T1000 (cell line): ENCODE measurements around the gene DENND10.
"Not testable (repeated sequence)": the region's sequence is repeated elsewhere in the genome, so short reads cannot be mapped to it uniquely, and the experiment has no call there.

Source experiments
- DNase-seq: peaks from one replicate; lab custom pipeline; 2025; ENCODE audit warnings: mixed read lengths; lab: John Stamatoyannopoulos, UW

The DENND10 gene

DNA sequence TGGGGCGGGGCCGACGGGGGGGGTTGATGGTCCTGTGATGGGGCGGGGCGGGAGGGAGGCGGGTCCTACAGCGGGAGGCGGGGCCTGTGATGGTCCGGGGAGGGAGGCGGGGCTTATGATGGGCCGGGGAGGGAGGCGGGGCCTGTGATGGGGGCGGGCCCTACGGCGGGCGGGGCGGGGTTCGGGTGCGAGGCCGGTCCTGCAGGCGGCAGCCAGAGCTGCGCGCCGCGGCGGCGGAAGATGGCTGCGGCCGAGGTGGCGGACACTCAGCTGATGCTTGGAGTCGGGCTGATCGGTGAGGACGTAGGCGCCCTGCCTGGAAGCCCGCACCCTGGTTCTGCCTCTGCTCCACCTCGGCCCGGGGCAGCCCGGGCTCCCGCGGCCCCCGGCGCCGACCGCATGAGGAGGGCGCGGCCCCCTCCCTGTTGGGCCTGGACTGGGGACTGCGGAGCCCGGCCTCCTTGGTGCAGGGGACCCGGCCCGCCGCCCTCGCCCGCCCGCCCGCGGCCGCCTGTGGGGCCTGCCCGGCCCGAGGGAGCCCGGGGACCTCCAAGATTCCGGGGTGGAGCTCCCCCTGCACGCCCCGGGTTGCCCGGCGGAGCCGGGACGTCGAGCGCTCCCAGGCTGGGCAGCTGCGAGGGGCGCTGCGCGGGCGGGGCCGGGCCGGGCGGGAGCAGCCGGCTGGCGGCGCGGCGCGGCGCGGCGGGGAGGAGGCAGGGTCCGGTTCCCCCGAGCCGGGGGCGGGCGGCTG, at the start of gene DENND10:
Gene DENND10, plus strand, starts transcription at position 211 of the 751 bp plus-strand sequence. Its CDS starts 30 bp downstream, at position 241.
- peak; percentile 80 for DNase-seq

- DNase-seq, result no peak
Measured at GRCh38 chr10:119055472-119055871, 48.4 kb upstream of the DENND10 start.

- no peak for DNase-seq
Measured at GRCh38 chr10:119058010-119058409, 45.9 kb upstream of the DENND10 start.

DNA sequence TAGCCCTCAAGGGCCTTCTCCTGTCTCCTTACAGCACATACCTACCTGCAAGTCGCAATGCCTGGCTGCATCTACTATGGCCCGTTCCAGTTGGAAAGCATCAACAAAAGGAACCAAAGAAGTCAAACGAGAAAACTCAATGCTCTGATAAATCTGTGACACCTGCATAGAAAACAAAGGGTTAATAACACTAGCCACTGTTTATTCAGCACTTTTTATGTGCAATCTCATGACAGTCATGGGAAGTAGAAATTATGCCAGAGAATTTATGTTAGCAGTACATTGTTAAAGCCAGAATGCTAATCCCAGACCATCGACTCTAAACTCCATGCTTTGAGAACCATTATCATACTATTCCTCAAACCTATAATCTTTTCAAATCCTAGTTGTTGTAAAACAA, 44.4 kb upstream of the DENND10 start:
- DNase-seq, result no peak

GRCh38 chr10:119060107-119060506, 43.8 kb upstream of the DENND10 start:
- no peak for DNase-seq

- DNase-seq, result no peak
Measured at GRCh38 chr10:119061352-119061751, 42.6 kb upstream of the DENND10 start.

DNA sequence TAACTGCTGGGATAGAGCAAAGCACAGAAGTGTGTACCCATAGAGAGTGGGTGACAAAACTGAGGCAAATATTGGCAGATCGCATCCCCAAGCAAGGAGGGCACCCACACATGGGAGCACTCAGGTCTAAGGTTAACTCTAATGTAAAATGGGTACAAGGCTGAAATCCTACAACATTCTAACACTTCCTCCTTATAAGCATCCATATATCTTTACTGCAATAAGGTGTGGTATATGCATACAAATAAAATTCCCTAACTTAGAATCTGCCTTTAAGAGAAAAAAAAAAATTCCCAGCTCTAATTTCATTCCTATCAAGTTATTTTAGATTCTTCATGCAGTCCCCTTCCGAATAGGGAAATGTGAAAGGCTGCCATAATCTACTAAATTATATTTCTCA, 42.0 kb upstream of the DENND10 start:
- no peak for DNase-seq

DNA sequence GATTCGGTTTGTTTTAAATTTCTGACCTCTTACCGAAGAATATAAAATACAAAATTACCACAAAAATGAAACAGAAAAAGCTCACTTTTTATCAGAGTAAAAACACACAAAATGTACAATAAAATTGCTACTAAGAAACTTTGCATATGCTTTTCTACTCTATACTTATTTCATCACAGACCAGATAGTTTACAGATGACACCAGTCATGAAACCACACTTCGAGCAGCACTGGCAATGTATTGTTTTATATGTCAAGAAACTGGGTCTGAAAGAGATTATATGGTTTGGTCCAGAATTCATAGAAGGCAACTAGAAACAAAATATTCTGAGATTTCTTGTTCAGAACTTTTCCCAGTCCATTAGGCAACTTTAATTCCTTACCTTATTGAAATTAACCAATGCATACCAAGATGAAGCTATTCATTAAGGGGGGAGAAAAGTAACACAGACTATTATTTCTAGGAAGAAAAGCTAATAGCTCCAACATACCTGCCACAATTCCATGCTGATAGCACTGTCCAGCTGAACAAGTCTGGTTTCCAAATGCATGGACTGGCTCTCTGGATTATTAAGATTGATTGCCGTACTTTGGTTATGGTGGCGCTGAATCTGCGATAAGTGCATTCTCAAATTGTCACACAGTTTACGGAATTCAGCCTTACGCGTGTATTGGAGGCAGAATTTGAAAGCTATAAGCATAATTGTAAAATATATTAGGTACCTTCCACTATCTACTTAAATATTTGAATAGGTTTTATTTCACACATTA, 33.3 kb upstream of the DENND10 start:
- DNase-seq, result no peak

DNA sequence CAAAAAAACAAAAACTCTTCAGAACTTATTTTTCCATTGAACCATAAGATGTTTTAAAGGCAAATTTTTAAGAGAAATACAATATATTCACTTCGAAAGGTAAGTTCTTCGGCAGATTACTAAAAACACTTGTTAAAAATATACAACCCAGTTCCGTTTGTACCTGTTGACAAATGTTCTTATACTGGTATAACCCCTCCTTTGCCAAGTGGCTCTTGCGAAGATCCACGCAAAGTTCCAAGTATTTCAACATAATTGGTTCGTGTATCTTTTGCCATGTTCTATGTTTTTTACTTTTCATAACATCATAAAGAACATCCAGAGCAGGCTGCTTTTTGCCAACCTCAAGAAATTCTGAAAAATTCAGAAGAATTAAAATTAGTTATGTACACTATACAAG, 30.3 kb upstream of the DENND10 start:
- no peak for DNase-seq

- DNase-seq, result no peak
Measured at GRCh38 chr10:119078422-119079179, 25.3 kb upstream of the DENND10 start.

DNA sequence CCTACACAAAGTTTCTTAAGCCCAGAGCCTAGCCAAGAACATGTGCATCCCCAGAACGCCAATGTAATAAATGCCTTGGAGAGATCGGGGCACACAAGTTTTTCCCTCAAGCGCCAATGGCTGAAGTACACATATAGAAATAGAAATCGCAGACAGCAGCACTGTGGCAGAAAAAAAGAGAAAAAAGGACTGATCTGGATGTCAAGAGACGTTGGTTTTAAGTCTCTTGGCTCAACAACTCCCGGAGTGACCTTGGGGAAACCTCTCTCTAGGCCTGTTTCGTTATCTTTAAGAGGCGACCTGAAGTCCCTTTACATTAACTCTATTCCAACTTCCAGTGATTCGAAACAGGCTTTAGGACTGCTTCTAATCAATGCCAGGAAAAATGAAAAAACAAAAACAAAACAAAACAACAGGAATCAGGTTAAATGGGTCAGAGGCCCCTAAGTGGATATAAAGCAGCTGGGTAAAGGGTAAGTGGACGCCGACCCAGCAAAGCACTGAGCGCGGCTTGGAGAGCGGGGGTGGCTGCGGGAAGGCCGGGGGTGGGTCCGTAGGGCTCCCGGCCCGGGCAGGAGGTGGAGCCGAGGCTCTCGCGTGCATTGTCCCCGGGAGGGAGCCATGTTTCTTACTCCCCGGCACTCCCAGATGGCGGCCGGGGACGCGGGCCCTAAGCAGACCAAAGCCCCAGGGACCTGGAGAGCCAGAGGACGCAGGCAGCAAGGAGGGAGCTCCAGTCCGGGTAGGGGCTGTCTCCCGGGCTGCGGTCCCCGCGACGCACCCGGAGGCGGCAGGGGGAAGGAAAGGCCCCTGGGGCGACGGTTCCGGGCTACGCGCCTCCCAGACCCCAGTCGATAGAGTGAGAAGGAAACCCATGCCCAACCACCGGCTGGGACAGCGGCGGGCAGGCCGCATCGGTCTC, 24.1 kb upstream of the DENND10 start:
- peak; percentile 45 for DNase-seq

- peak; percentile 91 for DNase-seq
Measured at GRCh38 chr10:119080521-119081259, 23.2 kb upstream of the DENND10 start, which contains the start of gene EIF3A. EIF3A (minus strand) TSS chr10:119080817; CDS start chr10:119080676, 141 bp downstream.

DNA sequence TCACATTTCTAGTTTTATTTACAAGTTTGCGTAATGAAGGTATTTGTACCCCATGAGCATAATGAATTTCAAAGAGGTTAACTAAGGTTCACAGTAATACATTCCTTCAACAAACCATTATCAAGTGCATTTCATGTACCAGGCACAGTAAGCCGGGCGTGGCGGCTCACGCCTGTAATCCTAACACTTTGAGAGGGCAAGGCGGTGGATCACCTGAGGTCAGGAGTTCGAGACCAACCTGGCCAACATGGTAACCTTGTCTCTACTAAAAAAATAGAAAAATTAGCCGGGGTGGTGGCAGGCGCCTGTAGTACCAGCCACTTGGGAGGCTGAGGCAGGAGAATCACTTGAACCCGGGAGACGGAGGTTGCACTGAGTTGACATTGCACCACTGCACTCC, 19.0 kb upstream of the DENND10 start:
- DNase-seq, result no peak

GRCh38 chr10:119087271-119087882, 16.5 kb upstream of the DENND10 start:
- DNase-seq, result no peak

- DNase-seq, result no peak
Measured at GRCh38 chr10:119090026-119090795, 13.7 kb upstream of the DENND10 start.

GRCh38 chr10:119090968-119091367, 12.9 kb upstream of the DENND10 start:
- peak; percentile 47 for DNase-seq

DNA sequence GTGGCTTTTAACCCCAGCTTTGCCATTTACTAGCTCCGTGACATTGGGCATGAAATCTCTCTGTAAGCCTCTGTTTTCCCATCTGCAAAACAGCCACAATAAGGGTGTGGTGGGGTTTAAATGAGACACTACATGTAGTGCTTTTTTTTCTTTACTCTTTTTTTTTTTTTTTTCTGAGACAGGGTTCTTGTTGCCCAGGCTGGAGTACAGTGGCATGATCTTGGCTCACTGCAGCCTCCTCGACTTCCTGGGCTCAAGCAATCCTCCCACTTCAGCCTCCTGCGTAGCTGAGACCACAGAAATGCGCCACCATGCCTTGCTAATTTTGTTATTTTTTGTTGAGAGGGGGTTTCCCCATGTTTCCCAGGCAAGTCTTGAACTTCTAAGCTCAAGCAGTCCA, 8.3 kb upstream of the DENND10 start:
- no peak for DNase-seq

DNA sequence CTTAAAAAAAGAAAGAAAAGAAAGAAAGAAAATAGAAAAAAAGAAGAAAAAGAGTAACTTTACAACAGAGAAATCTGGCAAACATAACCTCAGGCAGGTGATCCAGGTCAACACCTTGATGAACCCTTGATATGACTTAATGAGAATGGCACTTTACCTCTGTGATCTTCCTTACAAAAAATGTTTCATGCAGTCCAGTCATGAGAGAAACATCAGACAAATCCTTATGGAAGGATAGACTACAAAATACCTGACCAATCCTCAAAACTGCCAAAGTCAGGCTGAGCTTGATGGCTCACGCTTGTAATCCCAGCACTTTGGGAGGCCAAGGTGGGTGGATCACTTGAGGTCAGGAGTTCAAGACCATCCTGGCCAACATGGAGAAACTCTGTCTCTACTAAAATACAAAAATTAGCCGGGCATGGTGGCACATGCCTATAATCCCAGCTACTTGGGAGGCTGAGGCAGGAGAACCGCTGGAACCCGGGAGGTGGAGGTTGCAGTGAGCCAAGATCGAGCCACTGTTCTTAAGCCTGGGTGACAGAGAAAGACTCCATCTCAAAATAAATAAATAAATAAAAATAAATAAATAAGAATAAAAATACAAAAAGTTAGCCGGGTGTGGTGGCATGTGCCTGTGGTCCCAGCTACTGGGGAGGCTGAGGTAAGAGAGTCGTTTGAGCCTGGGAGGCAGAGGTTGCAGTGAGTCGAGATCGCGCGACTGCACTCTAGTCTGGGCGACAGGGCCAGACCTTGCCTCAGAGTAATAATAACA, 7.1 kb upstream of the DENND10 start:
- DNase-seq, result not testable (repeated sequence)

DNA sequence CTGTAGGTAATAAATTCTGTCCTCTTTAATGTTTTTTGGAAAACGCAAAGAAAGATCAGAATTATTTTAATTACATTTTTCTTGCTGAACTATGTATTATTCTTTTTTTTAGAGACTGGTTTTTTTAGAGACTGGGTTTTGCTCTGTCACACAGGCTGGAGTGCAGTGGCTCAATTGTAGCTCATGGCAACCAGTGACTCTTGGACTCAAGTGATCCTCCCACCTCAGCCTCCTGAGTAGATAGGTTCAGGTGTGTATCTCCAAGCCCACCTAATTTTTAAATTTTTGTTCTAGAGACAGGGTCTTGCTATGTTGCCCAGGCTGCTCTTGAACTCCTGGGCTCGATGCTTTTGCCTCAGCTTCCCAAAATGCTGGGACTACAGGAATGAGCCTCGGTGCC, 5.3 kb upstream of the DENND10 start:
- DNase-seq, result no peak
